WERI-Rb-1 (cell line): ENCODE data around the gene SGMS1.
A peak's percentile ranks its signal among the peaks of the same experiment; 100 is the strongest.

ENCODE experiments used
- DNase-seq: peaks from one replicate; pipeline ENCODE4 v3.0.0-alpha.2; 2020
- H3K27ac ChIP-seq: fragments of 250-450 bp; sonication (Bioruptor Pico); 2 replicates; pipeline ENCODE4 v1.5.1; 2020; ENCODE audit warnings: mild to moderate bottlenecking, moderate library complexity
- H3K27me3 ChIP-seq: fragments of 250-450 bp; sonication (Bioruptor Pico); 2 replicates; pipeline ENCODE4 v1.5.1; 2021; ENCODE audit warnings: mild to moderate bottlenecking, low read depth, moderate library complexity; ENCODE audit not compliant: insufficient read depth, severe bottlenecking
- H3K36me3 ChIP-seq: fragments of 250-450 bp; sonication (Bioruptor Pico); 2 replicates; pipeline ENCODE4 v1.5.1; 2020; ENCODE audit warnings: mild to moderate bottlenecking, moderate library complexity
- H3K4me3 ChIP-seq: 2 replicates; pipeline ENCODE4 v1.5.1; 2011; ENCODE audit warnings: low read depth, mild to moderate bottlenecking, control low read depth, low read length
- H3K9me3 ChIP-seq: fragments of 250-450 bp; sonication (Bioruptor Pico); 2 replicates; pipeline ENCODE4 v1.5.1; 2021; ENCODE audit warnings: mild to moderate bottlenecking, moderate library complexity; ENCODE audit not compliant: severe bottlenecking
- CTCF ChIP-seq: IDR thresholded peaks from 2 replicates; pipeline ENCODE4 v1.5.1; 2011; ENCODE audit warnings: low read depth, mild to moderate bottlenecking, control low read depth, inconsistent platforms, low read length

SGMS1 gene

GRCh38 chr10:50620899-50621298 lies 2.9 kb downstream of the SGMS1 start:
- no peaks in the 10 kb centered on the region for H3K27me3 ChIP-seq
- no peak for DNase-seq
- no peak overlapping the region for H3K27ac ChIP-seq
- no peaks in the 10 kb centered on the region for H3K36me3 ChIP-seq
- no peak overlapping the region for H3K4me3 ChIP-seq
- no peak for TF ChIP-seq CTCF
- no peaks in the 10 kb centered on the region for H3K9me3 ChIP-seq

GRCh38 chr10:50619882-50620281 lies 3.9 kb downstream of the SGMS1 start:
- Histone ChIP-seq H3K9me3 (no peaks in the 10 kb centered on the region), H3K27me3 (no peaks in the 10 kb centered on the region), H3K36me3 (no peaks in the 10 kb centered on the region), H3K27ac (no peak overlapping the region), H3K4me3 (no peak overlapping the region)
- no peak for DNase-seq
- TF ChIP-seq CTCF, result no peak

- Histone ChIP-seq H3K4me3 (no peak overlapping the region), H3K36me3 (no peaks in the 10 kb centered on the region), H3K9me3 (no peaks in the 10 kb centered on the region), H3K27ac (no peak overlapping the region), H3K27me3 (no peaks in the 10 kb centered on the region)
- no peak for TF ChIP-seq CTCF
- DNase-seq, result no peak
Observed at GRCh38 chr10:50619166-50619565, 4.6 kb downstream of the SGMS1 start.

GRCh38 chr10:50618624-50619023 lies 5.1 kb downstream of the SGMS1 start:
- no peak for TF ChIP-seq CTCF
- Histone ChIP-seq H3K27ac (no peak overlapping the region), H3K4me3 (no peak overlapping the region)

GRCh38 chr10:50615658-50616057 lies 8.1 kb downstream of the SGMS1 start:
- H3K36me3 ChIP-seq, result no peaks in the 10 kb centered on the region
- no peak for TF ChIP-seq CTCF
- H3K4me3 ChIP-seq, result no peak overlapping the region
- no peaks in the 10 kb centered on the region for H3K27me3 ChIP-seq
- no peaks in the 10 kb centered on the region for H3K9me3 ChIP-seq
- no peak overlapping the region for H3K27ac ChIP-seq
- DNase-seq, result no peak

More at GRCh38 chr10:50618624-50619023, 5.1 kb downstream of the SGMS1 start:
- no peak for DNase-seq
- H3K9me3 ChIP-seq, result no peaks in the 10 kb centered on the region
- H3K36me3 ChIP-seq, result no peaks in the 10 kb centered on the region
- no peaks in the 10 kb centered on the region for H3K27me3 ChIP-seq

- no peaks in the 10 kb centered on the region for H3K27me3 ChIP-seq
- H3K4me3 ChIP-seq, result no peak overlapping the region
- 0 out of 2 replicates have a peak, but pooled peaks have one; percentile 24 for TF ChIP-seq CTCF
- DNase-seq, result peak; percentile 16
- no peak overlapping the region for H3K27ac ChIP-seq
- H3K36me3 ChIP-seq, result no peaks in the 10 kb centered on the region
- H3K9me3 ChIP-seq, result no peaks in the 10 kb centered on the region
Observed at GRCh38 chr10:50614444-50615137, 9.2 kb downstream of the SGMS1 start.
